HepG2 (cell line): ENCODE measurements around the gene MKS1. TPM values are rescaled to one million over a fixed set of nuclear protein-coding genes. Genes with fewer than 3 reads are reported as not detected.

ENCODE experiments used
- ATAC-seq: fragments of 200-7000 bp; cut with Tn5 transposase; 3 replicates; pipeline ENCODE4 v1.9.1; 2020; ENCODE audit warnings: mild to moderate bottlenecking, moderate library complexity
- BruUV-seq: library from RNA; stranded (reverse); fragments of 400-500 nt; replicated peaks from 2 replicates; lab custom pipeline; 2021; lab: Mats Ljungman, UMichigan
- CTCF ChIA-PET: fragments of 300-600 bp; formaldehyde crosslinking; extraction: SDS; loops from one replicate; lab custom pipeline; 2021; ENCODE audit warnings: low total read pairs, inconsistent platforms, low intra/inter-chr PET ratio; lab: Yijun Ruan, JAX
- POLR2A ChIA-PET: fragments of 350-600 bp; sonication (Branson Sonifier 250); formaldehyde crosslinking; loops from one replicate; lab custom pipeline; 2020; ENCODE audit warnings: antibody characterized with exemption, inconsistent platforms; lab: Yijun Ruan, JAX
- DNase-seq: peaks from one replicate; pipeline ENCODE4 v3.0.0-alpha.2; 2015; ENCODE audit warnings: low spot score
- FAIRE-seq: peaks from 3 replicates; lab custom pipeline; 2011; peaks lifted over from hg19 to GRCh38; lab: Jason Lieb, UNC
- H2AFZ ChIP-seq: one replicate; pipeline ENCODE4 v1.6.1; 2011; ENCODE audit warnings: low read length, inconsistent platforms
- H3K27ac ChIP-seq: fragments of 300-600 bp; 3 replicates; pipeline ENCODE4 v1.8.0; 2011; ENCODE audit warnings: mixed run types, mild to moderate bottlenecking, mixed read lengths, low read length, inconsistent platforms; ENCODE audit not compliant: insufficient read depth; ENCODE audit errors: extremely low read length
- H3K27me3 ChIP-seq, 2 experiments: fragments of 200-600 bp in 1 of 2; 2 replicates in 1 of 2; 3 replicates in 1 of 2; pipeline versions ENCODE4 v1.6.0 to v1.8.0; 2011; ENCODE audit warnings: low read length in 2 of 2, mild to moderate bottlenecking in 2 of 2, moderate library complexity in 2 of 2, inconsistent platforms in 1 of 2; ENCODE audit not compliant: insufficient read depth in 2 of 2, control insufficient read depth in 1 of 2
- H3K36me3 ChIP-seq, 2 experiments: fragments of 200-600 bp in 1 of 2; replicated peaks in 1 of 2; 2 replicates in 1 of 2; 3 replicates in 1 of 2; pipeline versions ENCODE4 v1.5.1 to v1.8.0; 2011; ENCODE audit warnings: low read length in 2 of 2, inconsistent platforms in 1 of 2; ENCODE audit not compliant: insufficient read depth in 2 of 2, control insufficient read depth in 1 of 2
- H3K4me1 ChIP-seq: 2 replicates; pipeline ENCODE4 v1.5.1; 2012; ENCODE audit warnings: low read length, inconsistent platforms; ENCODE audit not compliant: insufficient read depth
- H3K4me2 ChIP-seq: 2 replicates; pipeline ENCODE4 v1.6.0; 2011; ENCODE audit warnings: low read depth, low read length, inconsistent platforms
- H3K4me3 ChIP-seq, 3 experiments: fragments of 200-600 bp in 1 of 3; sonication (generic), shearing (Covaris generic) in 1 of 3; replicated peaks in 1 of 3; 2 replicates each; pipeline ENCODE4 v1.5.1; 2011 to 2016; ENCODE audit warnings: low read length in 3 of 3, inconsistent platforms in 2 of 3, low read depth in 2 of 3, mild to moderate bottlenecking in 2 of 3, control low read depth in 1 of 3, mixed read lengths in 1 of 3; ENCODE audit not compliant: insufficient read depth in 1 of 3
- H3K79me2 ChIP-seq: one replicate; pipeline ENCODE4 v1.6.1; 2011; ENCODE audit warnings: low read length, inconsistent platforms; ENCODE audit not compliant: insufficient read depth
- H3K9ac ChIP-seq: 2 replicates; pipeline ENCODE4 v1.6.0; 2011; ENCODE audit warnings: mild to moderate bottlenecking, low read depth, low read length, inconsistent platforms; ENCODE audit not compliant: insufficient read depth
- H3K9me3 ChIP-seq: 2 replicates; pipeline ENCODE4 v1.5.1; 2012; ENCODE audit warnings: mild to moderate bottlenecking, low read length
- H4K20me1 ChIP-seq: 2 replicates; pipeline ENCODE4 v1.6.0; 2011; ENCODE audit warnings: inconsistent platforms, mild to moderate bottlenecking, low read length, moderate library complexity; ENCODE audit not compliant: insufficient read depth
- CBX1 ChIP-seq: IDR thresholded peaks from one replicate; pipeline ENCODE4 v1.6.1; 2016; ENCODE audit warnings: antibody characterized with exemption, low read depth
- CSRNP2 ChIP-seq: sonication (generic); formaldehyde crosslinking; conservative IDR thresholded peaks from 2 replicates; pipeline ENCODE4 v1.8.0; 2022; ENCODE audit warnings: low read depth, missing genetic modification reagents
- RFX1 ChIP-seq: fragments of 450-650 bp; IDR thresholded peaks from 2 replicates; pipeline ENCODE4 v1.6.1; 2017
- SMYD3 ChIP-seq: sonication (generic); formaldehyde crosslinking; IDR thresholded peaks from 2 replicates; pipeline ENCODE4 v1.8.1; 2023; ENCODE audit warnings: mild to moderate bottlenecking, missing genetic modification reagents
- ZBTB10 ChIP-seq: sonication (generic); formaldehyde crosslinking; IDR thresholded peaks from 2 replicates; pipeline ENCODE4 v1.4.0; 2020; ENCODE audit warnings: missing genetic modification reagents, borderline replicate concordance
- ZBTB14 ChIP-seq: sonication (generic); formaldehyde crosslinking; IDR thresholded peaks from 2 replicates; pipeline ENCODE4 v1.4.0; 2020; ENCODE audit warnings: missing genetic modification reagents
- ZNF407 ChIP-seq: sonication (generic); formaldehyde crosslinking; IDR thresholded peaks from one replicate; pipeline ENCODE4 v1.5.1; 2020; ENCODE audit warnings: mild to moderate bottlenecking, missing genetic modification reagents; ENCODE audit errors: not compliant biosample characterization
- ZNF563 ChIP-seq: sonication (generic); formaldehyde crosslinking; IDR thresholded peaks from 2 replicates; pipeline ENCODE4 v1.8.0; 2022; ENCODE audit warnings: mild to moderate bottlenecking, moderate library complexity, missing genetic modification reagents
- ZNF670 ChIP-seq: sonication (generic); formaldehyde crosslinking; IDR thresholded peaks from 2 replicates; pipeline ENCODE4 v1.8.0; 2022; ENCODE audit warnings: mild to moderate bottlenecking, missing genetic modification reagents, borderline replicate concordance
- WGBS: methylation state at CpG from one replicate; pipeline ENCODE4 v1.1.6; 2017; ENCODE audit warnings: low lambda C conversion rate; 5-methylcytosine and 5-hydroxymethylcytosine counted together
- in situ Hi-C: cut with HindIII; loops from 2 replicates; pipeline ENCODE4 v1.10.0; 2017; ENCODE audit warnings: low pct_unique_long_range_greater_than_20kb; ENCODE audit not compliant: extremely low pct_ligation_motif_present
- intact Hi-C: fragments of 100-400 bp; cut with micrococcal nuclease; formaldehyde crosslinking; loops from one replicate; pipeline ENCODE4 v1.10.0; 2022; ENCODE audit not compliant: unreplicated experiment
- polyA plus RNA-seq, 8 experiments: library from polyadenylated mRNA; depleted of rRNA in 3 of 8; stranded (reverse) in 7 of 8; unstranded in 1 of 8; fragments of >200 nt; fragmentation: Illumina TruSeq in 4 of 8; extraction: Trizol in 4 of 8; gene quantifications; 2 replicates each; pipeline versions ENCODE4 v1.2.1 to v1.2.3, GENCODE V29; 2011 to 2016; ENCODE audit warnings: low read depth in 4 of 8, missing spikeins in 1 of 8, mixed read lengths in 1 of 8; ENCODE audit not compliant: insufficient read depth in 1 of 8
- total RNA-seq, 5 experiments: library from RNA; depleted of rRNA; stranded (reverse); fragments of >200 nt; fragmentation: Illumina TruSeq; extraction: Trizol; gene quantifications; 2 replicates each; pipeline ENCODE4 v1.2.3, GENCODE V29; 2016; ENCODE audit warnings: low read depth in 1 of 5

Gene MKS1
- total and polyA plus RNA-seq, 2 of the 13 experiments (the other 11 are each of a cell fraction or from before 2014, with no cell fraction given): 16.1 to 26.3 TPM

GRCh38 chr17:58202859-58203258 is 16.2 kb downstream of the MKS1 start:
- ChIA-PET CTCF (no interaction called here), POLR2A (no interaction called here)
- 68% methylated on average over 7 of the region's 7 CpGs for WGBS
- no peak for ATAC-seq
- Histone ChIP-seq H3K4me1 (peaks cover 10% of the 10 kb centered on the region; the same call in 1 of the 2 replicates), H3K4me2 (no peak overlapping the region), H3K79me2 (no peaks in the 10 kb centered on the region), H3K4me3 (no peak overlapping the region), H3K9ac (no peak overlapping the region), H3K9me3 (no peaks in the 10 kb centered on the region), H3K27ac (no peak overlapping the region), H3K27me3 (peaks cover 2 to 16% of the 10 kb centered on the region in 2 experiments; a peak in 3 of 5 replicates), H2AFZ (no peak overlapping the region), H4K20me1 (no peaks in the 10 kb centered on the region), H3K36me3 (peaks cover 3 to 12% of the 10 kb centered on the region in 2 experiments; a peak in 3 of 5 replicates)
- intact Hi-C loops: no loop called here
- in situ Hi-C loops: no loop called here
- no peak for DNase-seq
- BruUV-seq: no TSS peak
- FAIRE-seq: no peak
- TF ChIP-seq ZNF563 (CRISPR knock-in tag) (no peak), ZNF407 (CRISPR knock-in tag) (no peak), ZBTB10 (CRISPR knock-in tag) (no peak), ZNF670 (no peak), ZBTB14 (no peak), RFX1 (no peak), SMYD3 (CRISPR knock-in tag) (no peak), CSRNP2 (CRISPR knock-in tag) (no peak), CBX1 (no peak)
